T-helper 1 cell treated with Interleukin-12 subunit alpha and Interleukin-12 subunit beta and Interleukin-4 antibody, amounts not matched to agents 30 ng/mL and 1 ng/mL, for 36 hours (primary cell): ENCODE results near the gene PANK3. TPM values are rescaled to one million over a fixed set of nuclear protein-coding genes. Genes with fewer than 3 reads are reported as not detected.
"Not testable (repeated sequence)": the region's sequence is repeated elsewhere in the genome, so short reads cannot be mapped to it uniquely, and the experiment has no call there.

Experiments
- intact Hi-C: fragments of 100-400 bp; cut with micrococcal nuclease; formaldehyde crosslinking; loops from one replicate; pipeline ENCODE4 v1.15.1; 2024
- total RNA-seq: library from RNA; stranded (reverse); gene quantifications from 2 replicates; pipeline ENCODE4 v1.2.3, GENCODE V29; 2022

The PANK3 gene
- total RNA-seq, 1 donor from 2014 or later = 56.4 TPM

- intact Hi-C loops = not testable (repeated sequence)
These were observed 17.0 kb upstream of the PANK3 start for GRCh38 chr5:168596122-168596521.

- intact Hi-C loops = no loop called here
These were observed 12.8 kb upstream of the PANK3 start for GRCh38 chr5:168592014-168592368.

GRCh38 chr5:168591302-168592013, 12.3 kb upstream of the PANK3 start:
- intact Hi-C loops = no loop called here

- intact Hi-C loops = no loop called here
These were observed 11.5 kb upstream of the PANK3 start for GRCh38 chr5:168590666-168591065.

- intact Hi-C loops = no loop called here
These were observed 8.8 kb upstream of the PANK3 start for GRCh38 chr5:168587987-168588386.

- intact Hi-C loops = no loop called here
These were observed 6.1 kb upstream of the PANK3 start for GRCh38 chr5:168585119-168585856.

- intact Hi-C loops = no loop called here
These were observed 4.7 kb upstream of the PANK3 start for GRCh38 chr5:168583742-168584482.

- intact Hi-C loops = not testable (repeated sequence)
These were observed 1.8 kb upstream of the PANK3 start for GRCh38 chr5:168580814-168581469.

- intact Hi-C loops = no loop called here
These were observed 1.0 kb upstream of the PANK3 start for GRCh38 chr5:168580227-168580508.

GRCh38 chr5:168579488-168580226, 489 bp upstream of the PANK3 start:
- intact Hi-C loops = loop anchor here (1.0 to 10.0 kb wide), 7 partner anchors 34 to 1752 kb away; partner anchors contain the start of genes LCP2, RARS1 and SPDL1

- intact Hi-C loops = loop anchor here (2.0 to 10.0 kb wide), 3 partner anchors 1061 to 1717 kb away; partner anchors contain the start of gene LCP2
These were observed 1.2 kb downstream of the PANK3 start for GRCh38 chr5:168578006-168578405.

- intact Hi-C loops = loop anchor here (5.0 to 10.0 kb wide), 2 partner anchors 1082 to 1719 kb away; partner anchors contain the start of gene LCP2
These were observed 3.5 kb downstream of the PANK3 start for GRCh38 chr5:168575391-168576372.

GRCh38 chr5:168574156-168574555, 5.0 kb downstream of the PANK3 start:
- intact Hi-C loops = loop anchor here (10.0 kb wide), 1 partner anchor 1721 kb away; the partner anchor contains the start of gene LCP2

- intact Hi-C loops = loop anchor here (10.0 kb wide), 1 partner anchor 1721 kb away; the partner anchor contains the start of gene LCP2
These were observed 5.5 kb downstream of the PANK3 start for GRCh38 chr5:168573663-168574062.

GRCh38 chr5:168570490-168571328, 8.5 kb downstream of the PANK3 start:
- intact Hi-C loops = loop anchor here (10.0 kb wide), 1 partner anchor 1724 kb away; the partner anchor contains the start of gene LCP2

- intact Hi-C loops = no loop called here
These were observed 10.4 kb downstream of the PANK3 start for GRCh38 chr5:168568738-168569137.

- intact Hi-C loops = no loop called here
These were observed 15.2 kb downstream of the PANK3 start for GRCh38 chr5:168563959-168564358.

- intact Hi-C loops = no loop called here
These were observed 16.9 kb downstream of the PANK3 start for GRCh38 chr5:168562279-168562678.
